H9 (cell line): ENCODE results near the gene C20orf173. TPM values are rescaled to one million over a fixed set of nuclear protein-coding genes. Genes with fewer than 3 reads are reported as not detected.

Source experiments
- DNase-seq: peaks from one replicate; pipeline ENCODE4 v3.0.0-alpha.2; 2017
- H2AFZ ChIP-seq: one replicate; pipeline ENCODE4 v1.6.1; 2013; ENCODE audit warnings: mild to moderate bottlenecking, low read length, control low read depth, moderate library complexity
- H2AK5ac ChIP-seq: 2 replicates; pipeline ENCODE4 v1.6.1; 2013; ENCODE audit warnings: low read length, control low read depth, mixed read lengths; ENCODE audit not compliant: insufficient read length
- H2BK120ac ChIP-seq: one replicate; pipeline ENCODE4 v1.6.1; 2013; ENCODE audit warnings: low read depth, mild to moderate bottlenecking, low read length, control low read depth, inconsistent platforms; ENCODE audit not compliant: poor library complexity, severe bottlenecking
- H2BK12ac ChIP-seq: 2 replicates; pipeline ENCODE4 v1.6.1; 2013; ENCODE audit warnings: low read length, control low read depth, mixed read lengths, low read depth; ENCODE audit not compliant: insufficient read length
- H2BK15ac ChIP-seq: 2 replicates; pipeline ENCODE4 v1.6.1; 2013; ENCODE audit warnings: low read depth, low read length, control low read depth
- H2BK20ac ChIP-seq: one replicate; pipeline ENCODE4 v1.6.1; 2013; ENCODE audit warnings: low read depth, mild to moderate bottlenecking, low read length, control low read depth, inconsistent platforms; ENCODE audit not compliant: poor library complexity, severe bottlenecking
- H2BK5ac ChIP-seq: 2 replicates; pipeline ENCODE4 v1.6.1; 2013; ENCODE audit warnings: low read length, control low read depth, mixed read lengths; ENCODE audit not compliant: insufficient read length
- H3K14ac ChIP-seq: 2 replicates; pipeline ENCODE4 v1.6.1; 2013; ENCODE audit warnings: low read length, control low read depth; ENCODE audit not compliant: insufficient read depth
- H3K18ac ChIP-seq: 2 replicates; pipeline ENCODE4 v1.6.1; 2013; ENCODE audit warnings: low read depth, mild to moderate bottlenecking, mixed read lengths, low read length, control low read depth; ENCODE audit not compliant: insufficient read length
- H3K23ac ChIP-seq: 2 replicates; pipeline ENCODE4 v1.6.1; 2013; ENCODE audit warnings: low read length, control low read depth, mixed read lengths, low read depth; ENCODE audit not compliant: insufficient read length
- H3K23me2 ChIP-seq: 2 replicates; pipeline ENCODE4 v1.6.1; 2013; ENCODE audit warnings: low read depth, mild to moderate bottlenecking, mixed read lengths, low read length, control low read depth; ENCODE audit not compliant: insufficient read length, poor library complexity, severe bottlenecking
- H3K27ac ChIP-seq: 2 replicates; pipeline ENCODE4 v1.5.1; 2013; ENCODE audit warnings: low read length, control low read depth, mixed read lengths, low read depth; ENCODE audit not compliant: insufficient read length
- H3K27me3 ChIP-seq: 2 replicates; pipeline ENCODE4 v1.6.1; 2013; ENCODE audit warnings: low read length, control low read depth, inconsistent platforms; ENCODE audit not compliant: insufficient read depth
- H3K4ac ChIP-seq: 2 replicates; pipeline ENCODE4 v1.6.1; 2013; ENCODE audit warnings: low read depth, mild to moderate bottlenecking, control low read depth, inconsistent platforms, low read length, moderate library complexity
- H3K4me1 ChIP-seq: 2 replicates; pipeline ENCODE4 v1.6.1; 2013; ENCODE audit warnings: low read length, control low read depth, inconsistent platforms; ENCODE audit not compliant: insufficient read depth
- H3K4me2 ChIP-seq: 2 replicates; pipeline ENCODE4 v1.6.1; 2013; ENCODE audit warnings: low read length, control low read depth, mixed read lengths; ENCODE audit not compliant: insufficient read length, insufficient read depth
- H3K56ac ChIP-seq: 2 replicates; pipeline ENCODE4 v1.6.1; 2013; ENCODE audit warnings: low read depth, mild to moderate bottlenecking, mixed read lengths, low read length, control low read depth; ENCODE audit not compliant: insufficient read length
- H3K79me1 ChIP-seq: 2 replicates; pipeline ENCODE4 v1.6.1; 2013; ENCODE audit warnings: low read depth, mild to moderate bottlenecking, moderate library complexity, low read length, control low read depth, inconsistent platforms; ENCODE audit not compliant: insufficient read depth, poor library complexity, severe bottlenecking
- H3K79me2 ChIP-seq: 2 replicates; pipeline ENCODE4 v1.6.1; 2013; ENCODE audit warnings: low read length, control low read depth, inconsistent platforms; ENCODE audit not compliant: insufficient read depth
- H3K9ac ChIP-seq: 2 replicates; pipeline ENCODE4 v1.6.1; 2013; ENCODE audit warnings: low read length, control low read depth, mixed read lengths; ENCODE audit not compliant: insufficient read length; ENCODE audit errors: extremely low read depth
- H3K9me3 ChIP-seq: one replicate; pipeline ENCODE4 v1.6.1; 2013; ENCODE audit warnings: low read depth, low read length, inconsistent platforms; ENCODE audit not compliant: control insufficient read depth
- H3T11ph ChIP-seq: one replicate; pipeline ENCODE4 v1.6.1; 2013; ENCODE audit warnings: mild to moderate bottlenecking, low read length, control low read depth, inconsistent platforms
- H4K20me1 ChIP-seq: one replicate; pipeline ENCODE4 v1.6.1; 2013; ENCODE audit not compliant: control insufficient read depth, insufficient read length, insufficient read depth
- H4K5ac ChIP-seq: 2 replicates; pipeline ENCODE4 v1.6.1; 2013; ENCODE audit warnings: low read depth, mild to moderate bottlenecking, mixed read lengths, low read length, control low read depth; ENCODE audit not compliant: insufficient read length
- H4K8ac ChIP-seq: replicated peaks from 2 replicates; pipeline ENCODE4 v1.6.1; 2013; ENCODE audit warnings: low read length, control low read depth, mixed read lengths, low read depth; ENCODE audit not compliant: insufficient read length
- H4K91ac ChIP-seq: 2 replicates; pipeline ENCODE4 v1.6.1; 2013; ENCODE audit warnings: low read depth, mild to moderate bottlenecking, moderate library complexity, mixed read lengths, low read length, control low read depth; ENCODE audit not compliant: insufficient read length
- H3K27ac Mint-ChIP-seq, 3 experiments: 2 replicates in 2 of 3; 3 replicates in 1 of 3; pipeline ENCODE4 v1.8.0; 2020 to 2021; ENCODE audit warnings: mixed read lengths in 3 of 3, mild to moderate bottlenecking in 1 of 3, moderate library complexity in 1 of 3
- H3K27me3 Mint-ChIP-seq: 2 replicates; pipeline ENCODE4 v1.8.0; 2021; ENCODE audit warnings: low read depth, mild to moderate bottlenecking, moderate library complexity, mixed read lengths
- H3K36me3 Mint-ChIP-seq, 3 experiments: 2 replicates in 2 of 3; 3 replicates in 1 of 3; pipeline ENCODE4 v1.8.0; 2020 to 2021; ENCODE audit warnings: low read depth in 3 of 3, mixed read lengths in 3 of 3; ENCODE audit not compliant: insufficient read depth in 1 of 3
- H3K4me1 Mint-ChIP-seq, 2 experiments: 2 replicates each; pipeline ENCODE4 v1.8.0; 2020; ENCODE audit warnings: mixed read lengths in 2 of 2
- H3K4me3 Mint-ChIP-seq, 2 experiments: 2 replicates in 1 of 2; 3 replicates in 1 of 2; pipeline ENCODE4 v1.8.0; 2020 to 2021; ENCODE audit warnings: mild to moderate bottlenecking in 2 of 2, mixed read lengths in 2 of 2, moderate library complexity in 1 of 2
- H3K9me3 Mint-ChIP-seq, 2 experiments: 2 replicates in 1 of 2; 3 replicates in 1 of 2; pipeline ENCODE4 v1.8.0; 2020; ENCODE audit warnings: mild to moderate bottlenecking in 2 of 2, mixed read lengths in 2 of 2, moderate library complexity in 1 of 2
- WGBS: extraction: QIAGEN DNeasy Blood & Tissue Kit; methylation state at CpG from one replicate; pipeline ENCODE4 v1.1.7; 2013; ENCODE audit warnings: missing lambda C conversion rate, low lambda C conversion rate, mixed read lengths; ENCODE audit not compliant: insufficient read length; ENCODE audit errors: extremely low coverage; 5-methylcytosine and 5-hydroxymethylcytosine counted together
- total RNA-seq: library from RNA; stranded (reverse); gene quantifications from 2 replicates; pipeline ENCODE4 v1.2.1, GENCODE V29; 2021
- TF ChIP-seq, protein P1 (sequence below): fragments of 200-600 bp; sonication (generic); conservative IDR thresholded peaks from 3 replicates; pipeline ENCODE4 v1.8.0; 2021; ENCODE audit warnings: antibody characterized with exemption, mild to moderate bottlenecking

Gene C20orf173
- total RNA-seq, 1 experiment from 2014 or later, result not detected

DNA sequence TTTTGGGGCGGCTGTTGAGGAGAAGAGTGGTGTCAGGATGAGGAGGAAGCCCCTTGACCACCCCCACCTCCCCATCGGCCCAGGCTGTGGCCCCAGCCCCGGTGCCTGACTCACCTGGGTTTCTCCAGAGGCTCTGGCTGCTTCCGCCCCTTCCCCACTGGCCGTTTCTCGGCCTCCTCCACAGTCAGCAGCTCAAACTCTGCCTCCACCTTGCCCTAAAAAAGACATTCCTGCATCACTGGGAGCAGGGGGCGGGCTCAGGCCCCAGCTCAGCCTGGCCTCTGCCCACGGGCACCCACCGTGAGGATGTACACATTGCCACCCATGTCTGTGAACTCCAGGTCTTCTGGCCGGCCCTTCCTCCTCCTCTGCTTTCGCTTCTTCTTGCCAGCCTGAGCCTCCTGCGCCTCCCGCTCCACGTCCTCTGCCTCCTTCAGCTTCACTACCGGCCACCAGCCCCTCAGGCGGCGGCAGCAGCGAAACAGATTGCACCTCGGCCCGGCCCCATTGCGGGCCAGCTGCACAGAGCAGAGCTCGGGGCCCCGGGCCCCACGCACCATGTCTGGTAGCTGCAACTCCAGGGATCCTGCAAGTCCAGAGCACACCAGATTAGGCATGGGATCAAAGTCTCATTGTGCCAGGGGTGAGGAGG is 29.7 kb upstream of the C20orf173 start:
- Histone ChIP-seq H2BK15ac (no peak overlapping the region), H3K18ac (no peak overlapping the region), H4K5ac (no peak overlapping the region), H3K4me1 (no peaks in the 10 kb centered on the region), H3K9me3 (no peaks in the 10 kb centered on the region), H3K23ac (no peak overlapping the region), H3K9ac (no peak overlapping the region), H3T11ph (no peak overlapping the region), H2BK12ac (no peak overlapping the region), H3K4me2 (no peak overlapping the region), H4K8ac (no peak overlapping the region), H2BK20ac (no peak overlapping the region), H3K56ac (no peak overlapping the region), H3K79me1 (no peaks in the 10 kb centered on the region), H3K79me2 (no peaks in the 10 kb centered on the region), H2BK120ac (no peak overlapping the region), H3K27me3 (no peaks in the 10 kb centered on the region), H4K91ac (no peak overlapping the region), H3K4ac (no peak overlapping the region), H2AFZ (no peak overlapping the region), H2AK5ac (no peak overlapping the region), H4K20me1 (no peaks in the 10 kb centered on the region), H2BK5ac (no peak overlapping the region), H3K23me2 (no peaks in the 10 kb centered on the region), H3K14ac (no peak overlapping the region), H3K27ac (no peak overlapping the region)
- Mint-ChIP-seq H3K27me3 (no peaks in the 10 kb centered on the region), H3K36me3 (peaks cover 18 to 39% (median 31%) of the 10 kb centered on the region in 3 experiments), H3K4me3 (no peak overlapping the region), H3K9me3 (no peaks in the 10 kb centered on the region), H3K4me1 (peaks cover 7 to 13% of the 10 kb centered on the region in 2 experiments), H3K27ac (no peak overlapping the region; a peak in 1 of 7 replicates)
- TF ChIP-seq, protein P1, sequence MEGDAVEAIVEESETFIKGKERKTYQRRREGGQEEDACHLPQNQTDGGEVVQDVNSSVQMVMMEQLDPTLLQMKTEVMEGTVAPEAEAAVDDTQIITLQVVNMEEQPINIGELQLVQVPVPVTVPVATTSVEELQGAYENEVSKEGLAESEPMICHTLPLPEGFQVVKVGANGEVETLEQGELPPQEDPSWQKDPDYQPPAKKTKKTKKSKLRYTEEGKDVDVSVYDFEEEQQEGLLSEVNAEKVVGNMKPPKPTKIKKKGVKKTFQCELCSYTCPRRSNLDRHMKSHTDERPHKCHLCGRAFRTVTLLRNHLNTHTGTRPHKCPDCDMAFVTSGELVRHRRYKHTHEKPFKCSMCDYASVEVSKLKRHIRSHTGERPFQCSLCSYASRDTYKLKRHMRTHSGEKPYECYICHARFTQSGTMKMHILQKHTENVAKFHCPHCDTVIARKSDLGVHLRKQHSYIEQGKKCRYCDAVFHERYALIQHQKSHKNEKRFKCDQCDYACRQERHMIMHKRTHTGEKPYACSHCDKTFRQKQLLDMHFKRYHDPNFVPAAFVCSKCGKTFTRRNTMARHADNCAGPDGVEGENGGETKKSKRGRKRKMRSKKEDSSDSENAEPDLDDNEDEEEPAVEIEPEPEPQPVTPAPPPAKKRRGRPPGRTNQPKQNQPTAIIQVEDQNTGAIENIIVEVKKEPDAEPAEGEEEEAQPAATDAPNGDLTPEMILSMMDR, result no peak
- DNase-seq, result no peak
- WGBS, result no CpG with 5 or more reads among the region's 24 CpGs
